ENCODE measurements around the gene TMTC3.

Gene TMTC3

GRCh38 chr12:88228720-88229119 lies 86.6 kb downstream of the TMTC3 start:
- DNase-seq (ENCODE audit: low read depth in 1 of 2, low spot score in 1 of 2): no peak
- Histone ChIP-seq H3K27me3 (ENCODE audit: insufficient read depth, poor library complexity, severe bottlenecking) (no peaks in the 10 kb centered on the region), H3K4me3 (replicated peaks; ENCODE audit: insufficient read depth, low read length) (no peak overlapping the region), H3K27ac (replicated peaks) (no peak overlapping the region)
- no peak for TF ChIP-seq SPI1 (IDR thresholded peaks at IDR 0.05; ENCODE audit: borderline replicate concordance, low read depth)
- TF ChIP-seq, protein P1, sequence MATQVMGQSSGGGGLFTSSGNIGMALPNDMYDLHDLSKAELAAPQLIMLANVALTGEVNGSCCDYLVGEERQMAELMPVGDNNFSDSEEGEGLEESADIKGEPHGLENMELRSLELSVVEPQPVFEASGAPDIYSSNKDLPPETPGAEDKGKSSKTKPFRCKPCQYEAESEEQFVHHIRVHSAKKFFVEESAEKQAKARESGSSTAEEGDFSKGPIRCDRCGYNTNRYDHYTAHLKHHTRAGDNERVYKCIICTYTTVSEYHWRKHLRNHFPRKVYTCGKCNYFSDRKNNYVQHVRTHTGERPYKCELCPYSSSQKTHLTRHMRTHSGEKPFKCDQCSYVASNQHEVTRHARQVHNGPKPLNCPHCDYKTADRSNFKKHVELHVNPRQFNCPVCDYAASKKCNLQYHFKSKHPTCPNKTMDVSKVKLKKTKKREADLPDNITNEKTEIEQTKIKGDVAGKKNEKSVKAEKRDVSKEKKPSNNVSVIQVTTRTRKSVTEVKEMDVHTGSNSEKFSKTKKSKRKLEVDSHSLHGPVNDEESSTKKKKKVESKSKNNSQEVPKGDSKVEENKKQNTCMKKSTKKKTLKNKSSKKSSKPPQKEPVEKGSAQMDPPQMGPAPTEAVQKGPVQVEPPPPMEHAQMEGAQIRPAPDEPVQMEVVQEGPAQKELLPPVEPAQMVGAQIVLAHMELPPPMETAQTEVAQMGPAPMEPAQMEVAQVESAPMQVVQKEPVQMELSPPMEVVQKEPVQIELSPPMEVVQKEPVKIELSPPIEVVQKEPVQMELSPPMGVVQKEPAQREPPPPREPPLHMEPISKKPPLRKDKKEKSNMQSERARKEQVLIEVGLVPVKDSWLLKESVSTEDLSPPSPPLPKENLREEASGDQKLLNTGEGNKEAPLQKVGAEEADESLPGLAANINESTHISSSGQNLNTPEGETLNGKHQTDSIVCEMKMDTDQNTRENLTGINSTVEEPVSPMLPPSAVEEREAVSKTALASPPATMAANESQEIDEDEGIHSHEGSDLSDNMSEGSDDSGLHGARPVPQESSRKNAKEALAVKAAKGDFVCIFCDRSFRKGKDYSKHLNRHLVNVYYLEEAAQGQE (IDR thresholded peaks at IDR 0.05; ENCODE audit: insufficient replicate concordance, low read depth): no peak
- TF ChIP-seq, protein P2, sequence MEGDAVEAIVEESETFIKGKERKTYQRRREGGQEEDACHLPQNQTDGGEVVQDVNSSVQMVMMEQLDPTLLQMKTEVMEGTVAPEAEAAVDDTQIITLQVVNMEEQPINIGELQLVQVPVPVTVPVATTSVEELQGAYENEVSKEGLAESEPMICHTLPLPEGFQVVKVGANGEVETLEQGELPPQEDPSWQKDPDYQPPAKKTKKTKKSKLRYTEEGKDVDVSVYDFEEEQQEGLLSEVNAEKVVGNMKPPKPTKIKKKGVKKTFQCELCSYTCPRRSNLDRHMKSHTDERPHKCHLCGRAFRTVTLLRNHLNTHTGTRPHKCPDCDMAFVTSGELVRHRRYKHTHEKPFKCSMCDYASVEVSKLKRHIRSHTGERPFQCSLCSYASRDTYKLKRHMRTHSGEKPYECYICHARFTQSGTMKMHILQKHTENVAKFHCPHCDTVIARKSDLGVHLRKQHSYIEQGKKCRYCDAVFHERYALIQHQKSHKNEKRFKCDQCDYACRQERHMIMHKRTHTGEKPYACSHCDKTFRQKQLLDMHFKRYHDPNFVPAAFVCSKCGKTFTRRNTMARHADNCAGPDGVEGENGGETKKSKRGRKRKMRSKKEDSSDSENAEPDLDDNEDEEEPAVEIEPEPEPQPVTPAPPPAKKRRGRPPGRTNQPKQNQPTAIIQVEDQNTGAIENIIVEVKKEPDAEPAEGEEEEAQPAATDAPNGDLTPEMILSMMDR (IDR thresholded peaks at IDR 0.05; ENCODE audit: insufficient read depth, low read length): no peak
- TF ChIP-seq GABPA (IDR thresholded peaks at IDR 0.05; ENCODE audit: low read depth): no peak
- no peak for TF ChIP-seq POLR2AphosphoS5 (IDR thresholded peaks at IDR 0.05; ENCODE audit: low read depth)

DNA sequence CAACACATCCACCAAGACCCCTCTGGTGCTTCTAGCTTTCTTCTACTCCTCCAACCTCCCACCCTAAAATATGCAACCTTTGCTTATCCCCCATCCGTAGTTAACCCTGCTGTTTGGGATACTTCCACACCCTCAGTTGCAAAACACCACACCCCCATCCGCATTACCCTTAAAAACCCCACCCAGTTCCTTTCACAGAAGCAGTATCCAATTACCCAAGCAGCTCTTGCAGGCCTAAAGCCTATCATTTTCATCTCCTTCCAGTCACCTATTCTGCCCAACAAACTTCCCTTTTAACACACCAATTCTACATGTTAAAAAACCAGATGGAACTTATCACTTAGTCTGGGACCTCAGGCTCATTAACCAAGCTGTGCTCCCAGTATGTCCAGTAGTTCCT lies 88.2 kb downstream of the TMTC3 start:
- Histone ChIP-seq H3K27ac (replicated peaks) (no peak overlapping the region), H3K4me3 (replicated peaks; ENCODE audit: insufficient read depth, low read length) (no peak overlapping the region), H3K27me3 (ENCODE audit: insufficient read depth, poor library complexity, severe bottlenecking) (no peaks in the 10 kb centered on the region)
- DNase-seq (ENCODE audit: low read depth in 1 of 2, low spot score in 1 of 2): no peak
- TF ChIP-seq GABPA (IDR thresholded peaks at IDR 0.05; ENCODE audit: low read depth): no peak

GRCh38 chr12:88235183-88235833 lies 93.2 kb downstream of the TMTC3 start:
- H3K27ac ChIP-seq (replicated peaks): no peak overlapping the region
- no peak for TF ChIP-seq SPI1 (IDR thresholded peaks at IDR 0.05; ENCODE audit: borderline replicate concordance, low read depth)
- TF ChIP-seq, protein P1 (IDR thresholded peaks at IDR 0.05; ENCODE audit: insufficient replicate concordance, low read depth): no peak
- no peak for TF ChIP-seq POLR2AphosphoS5 (IDR thresholded peaks at IDR 0.05; ENCODE audit: low read depth)
- TF ChIP-seq, protein P2 (IDR thresholded peaks at IDR 0.05; ENCODE audit: insufficient read depth, low read length): no peak
- TF ChIP-seq GABPA (IDR thresholded peaks at IDR 0.05; ENCODE audit: low read depth): no peak
- H3K27me3 ChIP-seq (ENCODE audit: insufficient read depth, poor library complexity, severe bottlenecking): no peaks in the 10 kb centered on the region
- DNase-seq (ENCODE audit: low read depth in 1 of 2, low spot score in 1 of 2): no peak
- no peak overlapping the region for H3K4me3 ChIP-seq (replicated peaks; ENCODE audit: insufficient read depth, low read length)

- peak; percentile 14; the same call in 1 of the 2 replicates for TF ChIP-seq SPI1 (IDR thresholded peaks at IDR 0.05; ENCODE audit: borderline replicate concordance, low read depth)
- no peak for TF ChIP-seq GABPA (IDR thresholded peaks at IDR 0.05; ENCODE audit: low read depth)
- H3K27ac ChIP-seq (replicated peaks): no peak overlapping the region
- peak; percentile 14 to 58 for DNase-seq (ENCODE audit: low read depth in 1 of 2, low spot score in 1 of 2)
- no peak overlapping the region for H3K4me3 ChIP-seq (replicated peaks; ENCODE audit: insufficient read depth, low read length)
- H3K27me3 ChIP-seq (ENCODE audit: insufficient read depth, poor library complexity, severe bottlenecking): no peaks in the 10 kb centered on the region
Observed at GRCh38 chr12:88237954-88238353, 95.8 kb downstream of the TMTC3 start.

DNA sequence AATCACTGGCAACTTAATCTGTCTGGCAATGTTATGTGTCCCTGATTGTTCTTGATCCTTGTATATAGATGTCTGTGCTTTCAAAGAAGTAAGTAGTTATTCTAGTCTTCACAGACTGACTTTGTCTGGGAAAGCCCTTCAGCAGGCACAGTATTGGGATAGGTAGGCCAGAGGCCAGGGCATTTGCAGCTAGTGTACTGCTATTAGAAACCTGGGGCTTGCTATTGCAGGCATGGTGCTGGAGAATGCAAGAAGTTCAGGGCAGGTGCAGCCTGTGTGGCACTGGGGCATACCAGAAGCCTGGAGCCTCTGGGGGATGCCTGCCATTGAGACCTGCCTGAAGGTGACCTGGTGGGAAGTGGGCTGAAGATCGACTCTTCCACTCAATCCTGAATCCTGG lies 96.3 kb downstream of the TMTC3 start:
- TF ChIP-seq, protein P1 (IDR thresholded peaks at IDR 0.05; ENCODE audit: insufficient replicate concordance, low read depth): no peak
- TF ChIP-seq POLR2AphosphoS5 (IDR thresholded peaks at IDR 0.05; ENCODE audit: low read depth) (no peak), GABPA (IDR thresholded peaks at IDR 0.05; ENCODE audit: low read depth) (no peak), SPI1 (IDR thresholded peaks at IDR 0.05; ENCODE audit: borderline replicate concordance, low read depth) (no peak)
- TF ChIP-seq, protein P2 (IDR thresholded peaks at IDR 0.05; ENCODE audit: insufficient read depth, low read length): no peak
- DNase-seq (ENCODE audit: low read depth in 1 of 2, low spot score in 1 of 2): no peak
- H3K27ac ChIP-seq (replicated peaks): no peak overlapping the region
- H3K4me3 ChIP-seq (replicated peaks; ENCODE audit: insufficient read depth, low read length): no peak overlapping the region
- no peaks in the 10 kb centered on the region for H3K27me3 ChIP-seq (ENCODE audit: insufficient read depth, poor library complexity, severe bottlenecking)

Measured in HL-60 (cell line).